NB4 (cell line): ENCODE measurements around the gene ZC2HC1B.
A peak's percentile ranks its signal among the peaks of the same experiment; 100 is the strongest.
"Not testable (repeated sequence)": the region's sequence is repeated elsewhere in the genome, so short reads cannot be mapped to it uniquely, and the experiment has no call there.

Experiments
- DNase-seq: peaks from one replicate; pipeline ENCODE4 v3.0.0; 2010; ENCODE audit warnings: low read depth
- H3K4me3 ChIP-seq: one replicate; pipeline ENCODE4 v1.5.1; 2011; ENCODE audit warnings: mild to moderate bottlenecking, low read depth, low read length, moderate library complexity
- CTCF ChIP-seq: IDR thresholded peaks from one replicate; pipeline ENCODE4 v1.5.1; 2012; ENCODE audit warnings: low read depth, low read length
- MAX ChIP-seq: IDR thresholded peaks from 2 replicates; pipeline ENCODE4 v1.6.1; 2011; ENCODE audit warnings: low read depth, low read length
- MYC ChIP-seq: IDR thresholded peaks from 2 replicates; pipeline ENCODE4 v1.6.1; 2011; ENCODE audit warnings: low read depth, low read length
- POLR2A ChIP-seq: IDR thresholded peaks from 2 replicates; pipeline ENCODE4 v1.6.1; 2011; ENCODE audit warnings: mild to moderate bottlenecking; ENCODE audit not compliant: insufficient read length; ENCODE audit errors: extremely low read depth

The ZC2HC1B gene

DNA sequence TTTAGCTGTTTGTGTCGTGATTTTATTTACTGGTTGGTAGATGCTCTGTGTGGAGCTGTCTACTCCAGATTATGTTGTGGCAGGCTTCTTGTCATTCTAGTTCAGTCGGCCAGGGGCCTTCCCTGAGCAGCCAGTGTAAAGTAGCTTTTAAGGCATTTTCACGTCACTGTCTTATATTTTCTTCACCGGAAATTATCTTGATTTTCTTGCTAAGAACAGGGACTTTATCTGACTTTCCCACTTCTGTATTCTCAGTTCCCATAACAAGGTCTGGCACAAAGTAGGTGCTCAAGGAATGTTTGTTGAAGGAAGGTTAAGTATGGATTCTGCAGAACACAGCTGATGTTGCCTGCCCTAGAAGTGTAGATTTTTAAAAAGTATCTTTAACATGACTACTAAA, 20.3 kb upstream of the ZC2HC1B start:
- no peak for TF ChIP-seq POLR2A
- TF ChIP-seq MYC, result no peak
- no peak for TF ChIP-seq MAX
- TF ChIP-seq CTCF, result no peak
- no peak for DNase-seq
- H3K4me3 ChIP-seq, result peak overlapping the region; percentile 86

DNA sequence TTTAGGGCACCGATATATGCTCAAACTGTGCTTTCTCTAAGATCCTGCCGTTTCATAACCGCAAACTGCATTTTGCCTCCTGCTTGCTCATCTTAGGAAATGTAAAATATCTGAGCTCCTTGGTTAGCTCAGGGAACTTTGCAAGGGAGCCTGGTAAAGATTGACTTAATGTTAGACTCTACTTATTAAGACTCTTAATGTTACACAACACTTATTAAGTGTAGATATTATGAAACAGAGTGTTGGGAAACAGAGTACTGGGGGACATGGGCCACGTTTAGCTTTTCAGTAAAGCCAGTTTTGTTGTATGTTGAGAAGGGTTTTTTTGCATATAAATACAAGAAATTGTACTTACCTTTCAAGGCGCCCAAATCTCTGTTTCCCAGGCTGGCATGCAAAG, 19.2 kb upstream of the ZC2HC1B start:
- peak overlapping the region; percentile 86 for H3K4me3 ChIP-seq
- TF ChIP-seq MAX (no peak), CTCF (no peak), POLR2A (no peak), MYC (no peak)
- no peak for DNase-seq

DNA sequence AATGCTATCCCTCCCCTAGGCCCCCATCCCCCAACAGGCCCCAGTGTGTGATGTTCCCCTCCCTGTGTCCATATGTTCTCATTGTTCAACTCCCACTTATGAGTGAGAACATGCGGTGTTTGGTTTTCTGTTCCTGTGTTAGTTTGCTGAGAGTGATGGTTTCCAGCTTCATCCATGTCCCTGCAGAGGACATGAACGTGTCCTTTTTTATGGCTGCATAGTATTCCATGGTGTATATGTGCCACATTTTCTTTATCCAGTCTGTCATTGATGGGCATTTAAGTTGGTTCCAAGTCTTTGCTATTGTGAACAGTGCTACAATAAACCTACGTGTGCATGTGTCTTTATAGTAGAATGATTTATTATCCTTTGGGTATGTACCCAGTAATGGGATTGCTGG, 12.6 kb upstream of the ZC2HC1B start:
- not testable (repeated sequence) for H3K4me3 ChIP-seq, DNase-seq

GRCh38 chr6:143855057-143855456, 9.2 kb upstream of the ZC2HC1B start:
- H3K4me3 ChIP-seq, DNase-seq: not testable (repeated sequence)

- not testable (repeated sequence) for DNase-seq, H3K4me3 ChIP-seq
These were observed 7.5 kb upstream of the ZC2HC1B start for GRCh38 chr6:143856762-143857161.

DNA sequence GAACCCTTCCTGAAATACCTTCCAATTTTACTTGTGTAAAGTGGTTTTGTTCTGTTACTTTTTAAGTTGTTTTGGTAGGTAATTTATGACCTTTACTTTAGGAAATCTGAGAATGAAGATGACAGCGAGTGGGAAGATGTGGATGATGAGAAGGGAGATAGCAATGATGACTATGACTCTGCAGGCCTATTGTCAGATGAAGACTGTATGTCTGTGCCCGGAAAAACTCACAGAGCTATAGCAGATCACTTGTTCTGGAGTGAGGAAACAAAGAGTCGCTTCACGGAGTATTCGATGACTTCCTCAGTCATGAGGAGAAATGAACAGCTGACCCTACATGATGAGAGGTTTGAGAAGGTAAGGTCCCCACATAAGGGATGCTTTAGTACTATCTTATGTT, 6.6 kb upstream of the ZC2HC1B start:
- DNase-seq, result no peak
- H3K4me3 ChIP-seq, result no peak overlapping the region
- no peak for TF ChIP-seq CTCF
- TF ChIP-seq MAX, result no peak
- TF ChIP-seq MYC, result no peak
- no peak for TF ChIP-seq POLR2A

DNA sequence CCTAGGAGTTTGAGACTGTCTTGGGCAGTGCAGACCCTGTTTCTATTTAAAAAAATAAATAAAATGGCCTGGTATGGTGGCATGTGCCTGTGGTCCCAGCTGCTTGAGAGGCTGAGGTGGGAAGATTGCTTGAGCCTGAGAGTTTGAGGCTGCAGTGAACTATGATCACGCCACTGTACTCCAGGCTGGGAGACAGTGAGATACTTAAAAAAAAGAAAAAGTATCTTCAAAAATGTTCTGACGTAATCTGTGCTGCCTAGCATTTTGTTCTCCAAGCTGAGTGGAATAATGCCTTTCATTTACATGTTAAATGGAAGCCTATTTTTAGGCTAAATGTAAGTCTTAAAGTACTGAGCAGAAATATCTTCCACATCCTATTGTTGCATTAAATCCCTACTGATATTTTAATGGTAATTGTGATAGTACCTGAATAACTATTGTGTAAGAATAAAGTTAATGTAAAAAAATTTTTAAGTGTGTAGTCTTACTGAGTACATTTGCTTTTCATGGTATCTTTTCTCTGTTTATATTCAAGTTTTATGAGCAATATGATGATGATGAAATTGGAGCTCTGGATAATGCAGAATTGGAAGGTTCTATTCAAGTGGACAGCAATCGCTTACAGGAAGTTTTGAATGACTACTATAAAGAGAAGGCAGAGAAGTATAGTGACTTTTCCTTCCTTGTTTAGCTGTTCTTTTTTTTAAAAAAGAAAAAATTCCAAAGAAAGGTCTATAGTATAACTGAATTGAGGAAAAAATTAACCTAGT, 4.2 kb upstream of the ZC2HC1B start:
- no peak overlapping the region for H3K4me3 ChIP-seq
- no peak for DNase-seq
- TF ChIP-seq POLR2A, result no peak
- TF ChIP-seq CTCF, result no peak
- TF ChIP-seq MAX, result no peak
- TF ChIP-seq MYC, result no peak

- H3K4me3 ChIP-seq, result no peak overlapping the region
- DNase-seq, result no peak
- TF ChIP-seq MYC (no peak), MAX (no peak), POLR2A (no peak), CTCF (no peak)
These were observed 503 bp upstream of the ZC2HC1B start for GRCh38 chr6:143863771-143864170.
